ENCODE measurements around the gene NFE2L2.
"Not testable (repeated sequence)": the region's sequence is repeated elsewhere in the genome, so short reads cannot be mapped to it uniquely, and the experiment has no call there.

Gene NFE2L2

DNA sequence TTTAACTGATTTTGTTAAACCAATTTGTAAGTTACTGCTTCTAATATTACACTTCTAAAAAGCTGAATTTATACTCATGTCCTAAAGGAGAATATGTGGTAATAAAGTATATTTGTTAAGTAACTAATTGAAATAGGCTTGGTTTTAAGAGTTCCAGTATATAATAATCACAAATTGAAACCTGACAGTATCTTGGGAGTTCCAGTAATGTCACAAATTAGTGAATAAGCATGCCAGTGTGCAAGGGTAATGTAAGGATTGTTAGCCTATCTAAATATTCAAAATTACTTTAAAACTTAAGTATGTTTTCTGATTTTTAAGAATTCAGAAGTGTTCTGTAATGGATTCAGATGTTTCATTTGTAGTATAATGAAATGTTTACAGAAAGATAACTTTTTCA, 41.1 kb downstream of the NFE2L2 start:
- not testable (repeated sequence) for H3K4me1 ChIP-seq (ENCODE audit: insufficient read depth, low read length); H3K27ac ChIP-seq (ENCODE audit: low read length); H3K4me3 ChIP-seq (ENCODE audit: low read length); H3K9ac ChIP-seq (ENCODE audit: low read depth, low read length); H3K27me3 ChIP-seq (ENCODE audit: insufficient read depth, low read length); H3K9me3 ChIP-seq (ENCODE audit: insufficient read depth, low read depth, low read length)
- peaks cover 44% of the 10 kb centered on the region for H3K36me3 ChIP-seq (ENCODE audit: insufficient read depth, low read depth, low read length)

DNA sequence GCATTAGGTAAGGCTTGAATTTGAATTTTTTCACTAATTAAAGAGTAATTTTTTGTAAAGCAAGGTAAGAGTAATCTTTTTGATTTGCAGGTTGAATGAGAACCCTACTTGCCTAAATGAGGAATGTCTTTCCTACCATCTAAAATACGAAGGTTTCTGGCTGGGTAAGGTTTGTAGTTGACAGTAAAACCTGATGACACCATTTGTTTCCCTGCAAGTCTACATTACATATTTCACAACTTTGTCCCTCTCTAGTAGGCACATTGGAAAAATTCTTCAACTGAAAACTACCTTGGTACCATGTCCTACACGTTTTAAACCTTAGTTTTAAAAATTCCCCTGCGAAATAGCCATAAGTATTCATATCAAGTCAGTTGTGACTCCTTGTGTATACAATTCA, 42.6 kb downstream of the NFE2L2 start:
- Histone ChIP-seq H3K36me3 (ENCODE audit: insufficient read depth, low read depth, low read length) (peaks cover 59% of the 10 kb centered on the region), H3K27me3 (ENCODE audit: insufficient read depth, low read length) (no peaks in the 10 kb centered on the region), H3K4me3 (ENCODE audit: low read length) (no peak overlapping the region), H3K9ac (ENCODE audit: low read depth, low read length) (no peak overlapping the region), H3K4me1 (ENCODE audit: insufficient read depth, low read length) (peaks cover 7% of the 10 kb centered on the region; the same call in 1 of the 2 replicates), H3K9me3 (ENCODE audit: insufficient read depth, low read depth, low read length) (no peaks in the 10 kb centered on the region), H3K27ac (ENCODE audit: low read length) (no peak overlapping the region)

DNA sequence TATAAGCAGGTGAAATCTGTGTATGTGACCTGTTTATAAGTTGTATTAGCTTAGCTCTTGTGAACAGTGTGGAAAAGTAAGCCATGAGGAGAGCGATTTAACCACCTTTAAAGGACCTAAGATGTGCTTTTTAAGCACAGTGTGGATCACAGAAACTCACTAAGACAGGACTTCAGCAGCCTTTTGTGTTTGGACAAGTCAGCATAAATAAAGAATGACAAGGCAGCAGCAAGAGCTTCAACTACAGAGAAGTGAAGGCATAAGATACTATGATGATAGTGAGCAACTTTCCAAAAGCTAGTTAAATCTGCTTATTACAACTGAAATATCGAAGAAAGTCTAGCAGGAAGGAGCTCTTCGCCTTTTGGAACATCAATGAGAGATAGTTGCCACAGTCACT, 43.0 kb downstream of the NFE2L2 start:
- no peak overlapping the region for H3K4me3 ChIP-seq (ENCODE audit: low read length)
- H3K4me1 ChIP-seq (ENCODE audit: insufficient read depth, low read length) = peaks cover 7% of the 10 kb centered on the region; the same call in 1 of the 2 replicates
- H3K27ac ChIP-seq (ENCODE audit: low read length) = no peak overlapping the region
- no peak overlapping the region for H3K9ac ChIP-seq (ENCODE audit: low read depth, low read length)
- no peaks in the 10 kb centered on the region for H3K9me3 ChIP-seq (ENCODE audit: insufficient read depth, low read depth, low read length)
- peaks cover 63% of the 10 kb centered on the region for H3K36me3 ChIP-seq (ENCODE audit: insufficient read depth, low read depth, low read length)
- H3K27me3 ChIP-seq (ENCODE audit: insufficient read depth, low read length) = no peaks in the 10 kb centered on the region

DNA sequence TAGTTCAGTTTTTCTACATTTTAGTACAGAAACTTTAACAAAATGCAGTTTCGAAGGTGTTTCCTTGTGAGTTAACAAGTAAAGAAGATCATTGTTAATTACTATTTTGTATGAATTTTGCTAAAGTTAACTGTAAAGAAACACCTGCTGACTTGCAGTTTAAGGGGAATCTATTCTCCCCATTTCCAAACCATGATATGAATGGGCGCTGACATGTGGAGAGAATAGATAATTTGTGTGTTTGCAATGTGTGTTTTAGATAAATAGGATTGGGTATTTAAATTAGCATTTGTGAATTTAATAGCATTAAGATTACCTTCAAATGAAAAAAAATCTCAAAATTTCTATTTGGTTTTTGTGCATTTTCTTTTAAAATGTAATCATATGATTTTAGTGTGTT, 44.7 kb downstream of the NFE2L2 start:
- not testable (repeated sequence) for H3K4me1 ChIP-seq (ENCODE audit: insufficient read depth, low read length); H3K27ac ChIP-seq (ENCODE audit: low read length); H3K4me3 ChIP-seq (ENCODE audit: low read length); H3K9me3 ChIP-seq (ENCODE audit: insufficient read depth, low read depth, low read length); H3K27me3 ChIP-seq (ENCODE audit: insufficient read depth, low read length); H3K9ac ChIP-seq (ENCODE audit: low read depth, low read length)
- peaks cover 81% of the 10 kb centered on the region for H3K36me3 ChIP-seq (ENCODE audit: insufficient read depth, low read depth, low read length)

DNA sequence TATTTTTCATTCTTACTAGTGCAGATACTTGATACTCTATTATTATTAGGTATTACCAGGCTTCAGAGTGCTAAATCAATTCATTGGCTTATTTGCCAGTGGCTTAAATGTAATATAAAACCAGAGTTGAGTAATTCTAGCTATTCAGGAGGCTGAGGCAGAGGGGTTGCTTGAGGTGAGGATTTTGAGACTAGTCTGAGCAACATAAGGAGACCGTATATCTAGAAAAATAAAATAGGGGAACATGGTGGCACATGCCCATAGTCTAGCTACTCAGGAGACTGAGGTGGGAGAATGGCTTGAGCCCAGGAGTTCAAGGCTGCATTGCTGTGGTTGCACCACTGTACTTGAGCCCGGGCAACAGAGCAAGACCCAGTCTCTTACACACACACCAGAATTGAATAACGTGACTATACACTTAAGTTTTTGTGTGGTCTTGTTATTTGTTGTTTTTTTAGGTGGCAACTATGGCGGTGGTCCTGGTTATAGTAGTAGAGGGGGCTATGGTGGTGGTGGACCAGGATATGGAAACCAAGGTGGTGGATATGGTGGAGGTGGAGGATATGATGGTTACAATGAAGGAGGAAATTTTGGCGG, 47.2 kb downstream of the NFE2L2 start:
- Histone ChIP-seq H3K4me3 (ENCODE audit: low read length) (no peak overlapping the region), H3K36me3 (ENCODE audit: insufficient read depth, low read depth, low read length) (peaks cover 87% of the 10 kb centered on the region)

DNA sequence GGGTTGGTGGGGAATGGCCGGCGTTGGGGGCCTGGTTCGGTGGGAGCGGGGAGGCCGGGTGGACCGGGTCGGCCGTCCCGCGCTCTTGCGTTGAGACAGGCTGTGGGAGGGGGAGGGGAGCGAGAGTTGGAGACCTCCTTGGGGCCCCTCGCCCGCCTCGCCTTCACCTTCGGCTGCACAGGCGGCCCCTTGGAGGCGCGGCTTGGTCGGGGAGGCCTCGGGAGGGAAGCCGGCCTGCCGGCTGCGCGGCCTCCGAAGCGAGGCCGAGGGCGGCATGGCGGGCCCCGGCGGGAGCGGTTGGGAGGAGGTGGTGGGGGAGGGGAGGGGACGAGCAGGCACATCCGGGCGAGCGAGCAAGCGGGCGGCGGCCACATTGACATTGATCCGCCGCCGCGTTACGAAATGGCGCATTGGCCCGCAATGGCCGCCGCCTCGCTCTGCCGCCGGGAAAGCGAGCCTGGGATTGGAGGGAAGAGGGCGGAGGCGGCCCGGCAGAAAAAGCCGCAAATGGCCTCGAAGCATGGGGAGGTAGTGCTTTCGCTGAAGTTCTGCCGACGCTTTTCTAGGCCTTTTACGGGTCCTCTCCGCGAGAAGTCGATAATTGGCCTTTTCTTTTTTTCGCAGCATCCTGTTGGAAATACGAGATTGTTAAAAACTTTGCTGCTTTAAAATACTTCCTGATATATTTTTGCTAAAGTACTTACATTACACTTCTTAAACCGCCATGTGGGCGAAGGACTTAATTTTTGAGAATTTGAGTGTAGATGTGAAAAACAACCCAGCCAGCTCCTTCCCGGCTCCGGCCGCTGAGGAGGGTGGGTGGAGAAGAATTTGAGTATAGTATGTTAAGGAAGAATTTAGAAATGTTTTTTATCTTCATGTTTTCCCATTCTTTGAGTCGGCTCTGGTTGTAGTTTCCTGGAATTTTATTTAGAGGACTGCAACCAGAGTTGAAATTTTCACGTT, 51.4 kb downstream of the NFE2L2 start:
- Histone ChIP-seq H3K9me3 (ENCODE audit: insufficient read depth, low read depth, low read length) (no peaks in the 10 kb centered on the region), H3K27ac (ENCODE audit: low read length) (peak overlapping the region; percentile 89), H3K9ac (ENCODE audit: low read depth, low read length) (peak overlapping the region; percentile 99), H3K36me3 (ENCODE audit: insufficient read depth, low read depth, low read length) (peaks cover 48% of the 10 kb centered on the region), H3K4me3 (ENCODE audit: low read length) (peak overlapping the region; percentile 90), H3K4me1 (ENCODE audit: insufficient read depth, low read length) (peaks cover 3% of the 10 kb centered on the region), H3K27me3 (ENCODE audit: insufficient read depth, low read length) (no peaks in the 10 kb centered on the region)

More for the DNA sequence above, 47.2 kb downstream of the NFE2L2 start:
- Histone ChIP-seq H3K27me3 (ENCODE audit: insufficient read depth, low read length) (no peaks in the 10 kb centered on the region), H3K27ac (ENCODE audit: low read length) (no peak overlapping the region), H3K4me1 (ENCODE audit: insufficient read depth, low read length) (peaks cover 10% of the 10 kb centered on the region; the same call in 1 of the 2 replicates), H3K9me3 (ENCODE audit: insufficient read depth, low read depth, low read length) (no peaks in the 10 kb centered on the region), H3K9ac (ENCODE audit: low read depth, low read length) (no peak overlapping the region)

DNA sequence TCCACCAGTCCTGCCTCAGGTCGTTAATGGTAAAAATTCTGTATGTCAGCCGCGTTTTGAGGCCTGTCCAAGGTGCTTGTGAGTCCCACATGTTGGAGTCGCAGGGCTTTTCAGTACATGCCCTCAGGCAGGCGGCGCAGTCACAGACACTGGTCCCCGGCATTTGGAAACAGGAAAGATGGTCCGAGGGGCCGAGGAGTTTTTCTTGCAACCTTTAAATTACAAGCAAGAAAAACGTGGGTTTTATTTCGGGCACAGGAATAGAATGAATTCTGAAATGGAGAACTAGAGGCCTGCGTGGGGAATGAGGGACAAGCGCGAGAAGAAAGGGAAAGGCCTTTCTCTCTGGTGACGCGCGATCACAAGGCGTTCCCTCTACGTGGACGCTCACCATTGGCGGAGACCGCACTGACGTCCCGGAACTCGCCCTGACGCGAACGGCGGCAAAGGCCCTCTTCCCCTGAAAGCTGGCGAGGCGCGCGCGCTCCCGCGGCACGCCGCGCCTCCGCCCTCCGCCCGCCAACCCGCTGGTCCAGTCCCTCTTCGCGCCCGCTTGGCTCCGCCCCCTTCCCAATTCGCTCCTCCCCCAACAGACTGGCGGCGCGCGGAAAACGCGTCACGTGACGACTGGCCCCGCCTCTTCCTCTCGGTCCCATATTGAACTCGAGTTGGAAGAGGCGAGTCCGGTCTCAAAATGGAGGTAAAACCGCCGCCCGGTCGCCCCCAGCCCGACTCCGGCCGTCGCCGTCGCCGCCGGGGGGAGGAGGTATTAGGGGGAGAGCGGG, 52.2 kb downstream of the NFE2L2 start, which contains the start of gene HNRNPA3:
TSS of gene HNRNPA3 (plus strand) at position 689 of the 785 bp plus-strand sequence. CDS start at position 695, 6 bp downstream.
- peaks cover 39% of the 10 kb centered on the region for H3K36me3 ChIP-seq (ENCODE audit: insufficient read depth, low read depth, low read length)
- H3K4me1 ChIP-seq (ENCODE audit: insufficient read depth, low read length) = peaks cover 3% of the 10 kb centered on the region; the same call in 1 of the 2 replicates
- H3K9ac ChIP-seq (ENCODE audit: low read depth, low read length) = peak within 1 kb of the TSS; percentile 99
- peak within 1 kb of the TSS; percentile 90 for H3K4me3 ChIP-seq (ENCODE audit: low read length)
- H3K27me3 ChIP-seq (ENCODE audit: insufficient read depth, low read length) = no peaks in the 10 kb centered on the region
- H3K27ac ChIP-seq (ENCODE audit: low read length) = peak within 1 kb of the TSS; percentile 99
- H3K9me3 ChIP-seq (ENCODE audit: insufficient read depth, low read depth, low read length) = no peaks in the 10 kb centered on the region

DNA sequence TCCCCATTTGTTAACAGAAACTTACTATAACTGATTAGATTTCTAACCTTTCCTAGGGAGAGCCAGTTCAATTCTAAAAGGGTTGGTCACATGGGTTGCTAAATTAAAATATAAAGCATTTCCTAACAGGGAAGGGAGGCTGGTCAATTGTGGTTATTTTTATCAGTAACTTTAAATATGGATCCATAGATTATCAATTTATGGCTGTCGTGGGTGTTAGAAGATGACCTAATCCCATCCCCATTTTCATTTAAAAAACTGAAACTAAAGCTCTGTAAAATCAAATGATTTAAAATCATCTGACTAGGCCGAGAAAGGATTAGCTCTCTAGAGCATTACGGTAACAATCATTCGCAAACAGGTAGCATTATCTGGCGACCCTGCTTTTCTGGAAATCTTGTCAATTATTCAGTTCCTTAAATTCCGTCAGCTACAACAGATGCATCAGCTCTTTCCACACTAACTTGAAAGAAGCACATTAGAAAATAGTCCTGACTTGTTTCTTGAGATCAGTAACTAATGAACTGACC, 52.9 kb downstream of the NFE2L2 start:
- peaks cover 3% of the 10 kb centered on the region; the same call in 1 of the 2 replicates for H3K4me1 ChIP-seq (ENCODE audit: insufficient read depth, low read length)
- no peaks in the 10 kb centered on the region for H3K27me3 ChIP-seq (ENCODE audit: insufficient read depth, low read length)
- H3K27ac ChIP-seq (ENCODE audit: low read length) = peak overlapping the region; percentile 99
- peak overlapping the region; percentile 88 for H3K4me3 ChIP-seq (ENCODE audit: low read length)
- H3K9ac ChIP-seq (ENCODE audit: low read depth, low read length) = peak overlapping the region; percentile 99
- H3K9me3 ChIP-seq (ENCODE audit: insufficient read depth, low read depth, low read length) = no peaks in the 10 kb centered on the region
- H3K36me3 ChIP-seq (ENCODE audit: insufficient read depth, low read depth, low read length) = peaks cover 32% of the 10 kb centered on the region

DNA sequence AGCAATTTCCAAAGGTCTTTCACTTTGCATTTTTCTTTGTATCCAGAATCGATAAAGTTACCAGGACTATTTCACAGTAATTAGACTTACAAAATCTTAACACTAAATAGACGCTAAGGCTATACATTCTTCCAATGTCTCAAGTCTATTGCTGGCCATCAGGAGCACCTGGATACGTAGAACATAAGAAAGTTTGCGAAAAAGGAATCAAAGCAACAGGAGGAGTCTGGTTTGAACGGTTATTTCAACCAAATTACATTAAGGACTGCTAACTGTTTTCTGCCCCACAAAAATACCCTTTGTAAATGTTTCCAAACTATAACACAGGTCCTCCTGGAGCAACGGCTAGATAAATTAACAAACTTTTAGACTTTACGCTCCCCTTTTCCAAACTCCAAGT, 53.4 kb downstream of the NFE2L2 start:
- Histone ChIP-seq H3K9ac (ENCODE audit: low read depth, low read length) (peak overlapping the region; percentile 99), H3K4me1 (ENCODE audit: insufficient read depth, low read length) (peaks cover 3% of the 10 kb centered on the region; the same call in 1 of the 2 replicates), H3K27me3 (ENCODE audit: insufficient read depth, low read length) (no peaks in the 10 kb centered on the region), H3K9me3 (ENCODE audit: insufficient read depth, low read depth, low read length) (no peaks in the 10 kb centered on the region), H3K4me3 (ENCODE audit: low read length) (peak overlapping the region; percentile 88), H3K27ac (ENCODE audit: low read length) (peak overlapping the region; percentile 99), H3K36me3 (ENCODE audit: insufficient read depth, low read depth, low read length) (peaks cover 28% of the 10 kb centered on the region)

DNA sequence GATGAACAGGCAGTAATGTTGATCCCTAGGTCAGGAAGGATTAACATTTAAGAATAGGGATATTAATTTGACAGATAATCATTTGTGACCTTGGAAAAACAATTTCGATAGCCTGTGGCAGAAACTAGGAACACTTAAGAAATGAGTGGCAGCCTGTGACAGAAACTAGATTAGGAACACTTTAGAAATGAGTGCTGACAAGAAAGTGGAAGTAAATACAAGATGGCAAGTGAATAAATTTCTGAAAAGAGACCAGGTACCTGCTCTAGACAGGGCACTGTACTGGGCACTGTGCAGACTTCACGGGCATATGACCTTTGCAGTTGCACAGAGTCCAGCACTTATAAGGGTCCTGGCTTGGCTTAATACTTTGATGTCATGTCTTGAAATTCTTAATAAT, 57.4 kb downstream of the NFE2L2 start:
- H3K27ac ChIP-seq (ENCODE audit: low read length) = no peak overlapping the region
- H3K36me3 ChIP-seq (ENCODE audit: insufficient read depth, low read depth, low read length) = no peaks in the 10 kb centered on the region
- no peak overlapping the region for H3K9ac ChIP-seq (ENCODE audit: low read depth, low read length)
- peaks cover 18% of the 10 kb centered on the region for H3K4me1 ChIP-seq (ENCODE audit: insufficient read depth, low read length)
- H3K27me3 ChIP-seq (ENCODE audit: insufficient read depth, low read length) = no peaks in the 10 kb centered on the region; the same call in 1 of the 2 replicates
- H3K9me3 ChIP-seq (ENCODE audit: insufficient read depth, low read depth, low read length) = no peaks in the 10 kb centered on the region
- no peak overlapping the region for H3K4me3 ChIP-seq (ENCODE audit: low read length)

DNA sequence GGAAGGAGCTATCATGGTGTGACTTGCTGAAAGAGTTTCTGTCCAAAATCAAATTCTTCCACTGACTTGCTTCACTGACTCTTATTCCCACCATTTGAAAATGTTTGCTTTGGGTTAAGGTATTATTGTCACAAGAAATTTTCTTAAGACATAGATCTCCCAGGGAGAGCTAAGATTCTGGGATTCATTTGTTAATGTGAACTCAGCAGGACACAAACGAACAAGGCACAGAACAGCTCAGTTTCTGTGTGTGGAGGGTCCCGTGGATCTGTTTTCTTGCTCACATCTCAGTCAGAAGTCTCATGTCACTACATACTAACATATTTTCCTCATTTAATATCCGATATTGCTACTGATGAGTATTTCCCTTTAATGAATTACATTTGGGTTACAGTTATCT, 60.1 kb downstream of the NFE2L2 start:
- Histone ChIP-seq H3K9me3 (ENCODE audit: insufficient read depth, low read depth, low read length) (no peaks in the 10 kb centered on the region), H3K4me1 (ENCODE audit: insufficient read depth, low read length) (peaks cover 18% of the 10 kb centered on the region), H3K27ac (ENCODE audit: low read length) (no peak overlapping the region), H3K9ac (ENCODE audit: low read depth, low read length) (no peak overlapping the region), H3K36me3 (ENCODE audit: insufficient read depth, low read depth, low read length) (no peaks in the 10 kb centered on the region), H3K27me3 (ENCODE audit: insufficient read depth, low read length) (no peaks in the 10 kb centered on the region; the same call in 1 of the 2 replicates), H3K4me3 (ENCODE audit: low read length) (peak overlapping the region; percentile 43)

All from iPS-20b (cell line).